Superior temporal gyrus (tissue), 1 donor: ENCODE data around the gene SPINK9.

Experiments used
- DNase-seq: peaks from one replicate; pipeline ENCODE4 v3.0.0-alpha.2; 2016; ENCODE audit errors: extremely low spot score

SPINK9 gene

GRCh38 chr5:148368299-148368698 is 32.9 kb downstream of the SPINK9 start:
- no peak for DNase-seq

- no peak for DNase-seq
Measured at GRCh38 chr5:148372166-148372725, 36.9 kb downstream of the SPINK9 start.

- no peak for DNase-seq
Measured at GRCh38 chr5:148372893-148373292, 37.5 kb downstream of the SPINK9 start.

GRCh38 chr5:148374690-148375360 is 39.5 kb downstream of the SPINK9 start:
- peak; percentile 69 for DNase-seq

DNA sequence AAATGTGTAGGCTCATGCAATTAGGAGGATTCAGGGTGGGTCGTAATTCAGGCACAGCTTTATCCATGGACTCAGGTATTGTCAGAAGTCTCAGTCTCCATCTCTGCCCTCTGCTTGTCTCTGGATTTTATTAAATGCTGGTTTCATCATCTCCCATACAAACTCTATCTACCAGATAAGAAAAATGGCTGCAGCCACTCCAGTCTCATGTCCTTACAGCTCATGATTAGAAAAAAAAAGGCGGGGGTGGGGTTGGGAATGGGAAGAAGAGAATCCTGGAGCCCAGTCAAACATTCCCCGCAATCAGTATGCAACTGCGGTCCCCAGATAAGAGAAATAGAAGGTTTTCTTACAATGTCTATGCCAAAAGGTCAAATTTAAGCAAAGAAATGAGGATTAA is 40.8 kb downstream of the SPINK9 start:
- no peak for DNase-seq

DNA sequence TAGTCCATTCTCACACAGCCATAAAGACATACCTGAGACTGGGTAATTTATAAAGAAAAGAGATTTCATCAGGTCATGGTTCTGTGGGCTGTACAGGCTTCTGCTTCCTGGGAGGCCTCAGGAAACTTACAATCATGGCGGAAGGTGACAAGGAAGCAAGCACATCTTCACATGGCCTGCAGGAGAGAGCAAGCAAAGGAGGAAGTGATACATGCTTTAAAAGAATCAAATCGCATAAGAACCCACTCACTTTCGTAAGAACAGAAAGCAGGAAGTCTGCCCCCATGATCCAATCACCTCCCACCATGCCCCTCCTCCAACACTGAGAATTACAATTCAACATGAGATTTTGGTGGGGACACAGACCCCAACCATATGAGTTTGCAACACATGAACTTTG is 43.3 kb downstream of the SPINK9 start:
- DNase-seq: no peak

DNA sequence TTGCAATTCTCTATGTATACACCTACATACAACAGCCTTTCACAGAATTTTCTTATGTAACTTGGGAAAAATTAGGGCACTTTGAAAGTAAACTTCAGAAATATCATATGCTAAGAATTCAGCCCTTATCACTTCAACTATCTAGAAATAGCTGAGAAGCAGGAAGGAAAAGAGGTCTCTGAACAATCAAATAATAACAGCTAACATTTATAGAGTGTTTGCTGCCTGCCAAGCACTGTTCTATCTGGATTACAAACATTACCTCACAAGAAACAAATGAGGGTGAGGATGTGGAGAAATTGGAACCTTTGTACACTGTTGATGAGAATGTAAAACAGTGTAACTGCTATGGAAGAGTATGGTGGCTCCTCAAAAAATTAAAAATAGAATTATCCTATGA is 44.0 kb downstream of the SPINK9 start:
- DNase-seq: no peak

GRCh38 chr5:148381906-148382305 is 46.5 kb downstream of the SPINK9 start:
- DNase-seq: no peak

DNA sequence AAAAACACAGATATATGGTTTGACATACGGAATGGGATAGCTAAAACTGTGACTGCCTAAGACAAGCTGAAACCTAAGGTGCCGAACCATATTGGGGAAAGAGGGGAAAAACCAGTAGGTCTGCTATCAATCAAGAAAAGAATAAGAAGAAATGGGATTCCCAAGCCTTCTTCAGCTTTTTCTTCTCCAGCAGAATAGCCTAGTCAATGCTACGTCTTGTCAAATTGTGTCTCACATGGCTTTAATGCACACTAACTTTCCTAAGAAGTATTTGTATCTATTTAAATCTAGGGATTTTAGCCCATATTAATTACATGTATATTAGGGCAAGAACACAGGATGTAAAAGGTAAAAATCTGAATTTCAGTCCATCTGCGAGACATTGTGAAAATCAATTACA is 47.6 kb downstream of the SPINK9 start:
- no peak for DNase-seq

DNA sequence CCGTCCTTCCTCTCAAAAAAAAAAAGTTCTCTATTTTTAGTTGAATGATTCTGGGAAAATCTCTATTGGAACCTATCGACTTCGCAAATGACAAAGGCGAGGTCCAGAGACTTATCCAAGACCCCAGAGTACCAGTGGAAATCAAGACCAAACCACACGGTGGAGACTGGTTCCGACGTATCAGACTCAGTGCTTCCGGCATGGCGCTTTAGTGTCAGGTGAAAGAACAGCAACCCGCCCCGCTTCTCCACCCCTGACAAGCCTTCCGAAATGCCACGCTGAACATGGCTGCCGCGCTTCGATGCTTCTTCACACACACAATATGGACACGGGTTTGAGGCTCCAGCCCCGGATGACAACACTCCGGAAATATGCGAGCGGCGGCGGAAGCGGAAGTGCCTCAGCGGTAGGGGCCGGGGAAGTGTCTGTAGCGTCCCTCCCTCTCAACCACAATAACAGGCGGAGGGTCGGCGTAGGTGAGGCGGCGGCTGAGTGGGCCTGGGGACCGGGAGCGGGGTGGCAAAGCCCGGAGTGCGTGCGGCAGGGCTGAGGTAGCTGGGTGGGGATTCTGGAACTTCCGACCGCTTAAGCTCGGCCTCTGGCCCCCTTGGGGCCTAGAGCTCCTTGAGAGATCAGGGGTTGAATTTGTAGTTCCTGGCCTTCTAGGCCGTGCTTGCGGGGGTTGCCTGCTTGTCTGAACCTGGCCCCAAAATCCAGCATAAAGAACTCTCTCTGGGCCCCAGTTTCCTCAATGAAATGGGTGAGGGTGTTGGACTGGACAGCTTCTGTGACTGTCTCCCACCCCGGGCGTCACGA is 48.4 kb downstream of the SPINK9 start, which contains the start of gene FBXO38:
Gene FBXO38, plus strand, starts transcription at position 395 of the 816 bp plus-strand sequence. CDS start 10,819 bp downstream, outside the sequence.
- peak; percentile 98 for DNase-seq

DNA sequence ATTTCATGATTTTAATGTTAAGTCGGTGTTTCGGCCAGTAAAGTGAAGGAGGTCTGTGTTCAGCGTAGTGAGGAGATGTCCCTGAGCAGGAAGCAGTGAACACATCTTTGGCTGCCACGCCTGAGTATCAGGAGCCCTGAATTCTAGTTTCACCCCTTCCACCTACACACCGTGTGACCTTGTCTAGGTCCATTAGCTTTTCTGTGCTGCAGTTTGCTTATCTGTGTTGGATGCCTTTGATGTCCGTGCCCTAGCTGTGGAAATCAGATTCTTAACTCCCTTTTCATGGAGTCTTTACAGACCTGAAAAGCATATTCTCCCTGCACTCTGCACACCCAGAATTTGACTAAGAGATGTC is 49.0 kb downstream of the SPINK9 start:
- no peak for DNase-seq

DNA sequence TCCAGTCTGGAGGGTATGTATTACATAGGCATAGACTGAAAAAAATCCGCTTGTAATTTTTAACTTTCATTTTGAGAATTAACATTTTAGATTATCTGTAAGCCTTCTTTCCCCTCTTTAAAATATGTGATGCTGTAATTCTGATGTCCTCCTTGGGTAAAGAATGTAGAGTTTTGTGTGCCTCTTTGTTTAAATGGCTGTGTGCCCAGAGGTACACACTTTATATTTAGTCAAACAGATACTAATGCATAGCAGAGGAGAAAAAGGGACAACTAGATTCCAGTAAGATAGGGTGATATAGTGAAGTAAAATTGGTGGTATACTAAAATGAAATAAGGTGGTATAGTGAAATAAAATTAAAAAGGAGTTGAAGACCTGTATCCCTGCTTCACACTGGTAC is 49.7 kb downstream of the SPINK9 start:
- DNase-seq: no peak

DNA sequence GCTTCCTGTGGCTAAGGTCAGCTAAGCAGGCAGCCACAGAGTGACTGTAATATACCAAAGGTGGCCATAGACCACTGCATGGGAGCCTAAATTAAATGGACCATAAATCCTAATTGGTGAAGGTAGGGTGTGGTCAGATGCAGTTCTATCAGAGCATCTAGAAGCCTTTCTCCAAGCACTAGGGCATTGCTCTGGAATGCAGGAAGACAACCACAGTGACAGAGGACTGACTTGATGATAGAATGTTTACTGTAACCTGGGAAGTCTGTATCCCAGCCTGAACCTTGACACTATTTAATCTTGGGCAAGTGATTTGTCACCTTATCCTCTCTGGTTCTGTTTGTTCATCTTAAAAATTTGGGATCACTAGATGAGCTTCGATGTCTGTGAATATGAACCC is 50.7 kb downstream of the SPINK9 start:
- no peak for DNase-seq

DNA sequence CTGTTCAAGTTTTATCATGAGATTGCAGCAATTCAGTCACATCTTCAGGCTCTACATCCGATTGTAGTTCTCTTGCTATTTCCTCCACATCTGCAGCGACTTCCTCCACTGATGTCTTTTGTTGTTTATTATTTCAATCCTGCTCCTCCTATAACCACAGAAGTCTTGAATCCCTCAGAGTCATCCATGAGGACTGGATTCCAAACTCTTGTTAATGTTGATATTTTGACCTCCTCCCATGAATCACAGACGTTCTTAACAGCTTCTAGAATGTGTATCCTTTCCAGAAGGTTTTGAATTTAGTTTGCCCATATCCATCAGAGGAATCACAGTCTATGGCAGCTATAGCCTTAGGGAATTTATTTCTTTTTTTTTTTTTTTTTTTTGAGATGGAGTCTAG is 52.0 kb downstream of the SPINK9 start:
- no peak for DNase-seq

DNA sequence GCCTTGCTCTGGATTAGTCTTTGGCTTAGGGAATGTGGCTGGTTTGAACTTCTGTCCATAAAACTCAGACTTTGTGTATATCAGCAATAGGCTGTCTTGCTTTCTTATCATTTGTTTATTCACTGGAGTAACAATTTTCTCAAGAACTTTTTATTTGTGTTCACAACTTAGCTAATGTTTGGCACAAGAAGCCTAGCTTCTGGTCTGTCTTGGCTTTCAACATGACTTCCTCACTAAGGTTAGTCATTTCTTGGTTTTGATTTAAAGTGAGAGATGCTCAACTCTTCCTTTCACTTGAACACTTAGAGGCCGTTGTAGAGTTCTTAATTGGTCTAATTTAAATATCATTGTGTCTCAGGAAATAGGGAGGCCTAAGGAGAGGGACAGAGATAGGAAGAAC is 53.3 kb downstream of the SPINK9 start:
- DNase-seq: no peak
